ENCODE measurements around the gene CADPS2. TPM values are rescaled to one million over a fixed set of nuclear protein-coding genes. Genes with fewer than 3 reads are reported as not detected.

The CADPS2 gene
- polyA plus RNA-seq, 3 donors = not detected

DNA sequence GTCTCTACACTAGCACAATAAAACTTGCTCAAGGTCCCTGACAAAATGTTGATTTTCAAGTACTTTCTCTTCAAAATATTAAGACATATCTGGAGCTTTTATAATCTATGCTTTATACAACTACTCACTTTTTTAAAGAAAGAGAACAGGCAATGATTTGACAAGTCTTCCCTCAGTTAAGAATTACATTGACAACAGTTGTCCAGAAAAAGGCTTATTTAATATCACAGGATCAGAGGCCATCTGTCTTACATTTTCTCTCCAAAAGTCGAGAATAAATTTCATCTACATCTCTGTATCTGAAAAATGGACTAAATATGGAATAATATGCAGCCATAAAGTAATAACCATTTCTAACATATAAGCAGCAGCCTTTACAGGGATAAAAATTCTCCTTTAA, 175.3 kb downstream of the CADPS2 start:
- Mint-ChIP-seq H3K36me3 (no peaks in the 10 kb centered on the region), H3K27me3 (ENCODE audit: low read depth in 3 of 3) (no peaks in the 10 kb centered on the region), H3K4me1 (no peaks in the 10 kb centered on the region), H3K9me3 (peaks cover 0 to 2% (median 0%) of the 10 kb centered on the region in 7 donors), H3K27ac (no peak overlapping the region), H3K4me3 (no peak overlapping the region)
- intact Hi-C loops (cut with micrococcal nuclease) = no loop called here
- H3K4me3 ChIP-seq (replicated peaks in 1 of 3; ENCODE audit: low read depth in 2 of 3, low read length in 3 of 3) = no peak overlapping the region
- no peak overlapping the region for H3K27ac ChIP-seq (ENCODE audit: low read depth in 1 of 2, low read length in 2 of 2)
- H4K20me1 ChIP-seq (ENCODE audit: insufficient read depth, low read length) = no peaks in the 10 kb centered on the region
- H3K4me2 ChIP-seq (replicated peaks; ENCODE audit: extremely low read depth, low read length, poor library complexity, severe bottlenecking) = no peak overlapping the region
- no peaks in the 10 kb centered on the region for H3K79me2 ChIP-seq (ENCODE audit: insufficient read depth, low read length)
- H3K27me3 ChIP-seq (ENCODE audit: control insufficient read depth in 2 of 2, insufficient read depth in 2 of 2, low read length in 2 of 2) = no peaks in the 10 kb centered on the region
- TF ChIP-seq, protein P1, sequence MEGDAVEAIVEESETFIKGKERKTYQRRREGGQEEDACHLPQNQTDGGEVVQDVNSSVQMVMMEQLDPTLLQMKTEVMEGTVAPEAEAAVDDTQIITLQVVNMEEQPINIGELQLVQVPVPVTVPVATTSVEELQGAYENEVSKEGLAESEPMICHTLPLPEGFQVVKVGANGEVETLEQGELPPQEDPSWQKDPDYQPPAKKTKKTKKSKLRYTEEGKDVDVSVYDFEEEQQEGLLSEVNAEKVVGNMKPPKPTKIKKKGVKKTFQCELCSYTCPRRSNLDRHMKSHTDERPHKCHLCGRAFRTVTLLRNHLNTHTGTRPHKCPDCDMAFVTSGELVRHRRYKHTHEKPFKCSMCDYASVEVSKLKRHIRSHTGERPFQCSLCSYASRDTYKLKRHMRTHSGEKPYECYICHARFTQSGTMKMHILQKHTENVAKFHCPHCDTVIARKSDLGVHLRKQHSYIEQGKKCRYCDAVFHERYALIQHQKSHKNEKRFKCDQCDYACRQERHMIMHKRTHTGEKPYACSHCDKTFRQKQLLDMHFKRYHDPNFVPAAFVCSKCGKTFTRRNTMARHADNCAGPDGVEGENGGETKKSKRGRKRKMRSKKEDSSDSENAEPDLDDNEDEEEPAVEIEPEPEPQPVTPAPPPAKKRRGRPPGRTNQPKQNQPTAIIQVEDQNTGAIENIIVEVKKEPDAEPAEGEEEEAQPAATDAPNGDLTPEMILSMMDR (IDR thresholded peaks at IDR 0.05) = no peak
- no peaks in the 10 kb centered on the region for H3K9me3 ChIP-seq (replicated peaks in 1 of 2; ENCODE audit: control insufficient read depth in 1 of 2, insufficient read depth in 1 of 2, low read length in 2 of 2)
- no peak overlapping the region for H3K9ac ChIP-seq (ENCODE audit: insufficient read depth, low read length, poor library complexity, severe bottlenecking)
- DNase-seq = no peak
- H3K4me1 ChIP-seq (ENCODE audit: control insufficient read depth in 1 of 2, insufficient read depth in 2 of 2, low read length in 2 of 2) = no peaks in the 10 kb centered on the region
- H3K36me3 ChIP-seq (replicated peaks in 1 of 2; ENCODE audit: control insufficient read depth in 1 of 2, insufficient read depth in 2 of 2, low read length in 2 of 2) = no peaks in the 10 kb centered on the region
- no CpG with 5 or more reads among the region's 1 CpG for WGBS (ENCODE audit: insufficient coverage)
- H2AFZ ChIP-seq (ENCODE audit: insufficient read depth, low read depth, low read length, poor library complexity, severe bottlenecking) = no peak overlapping the region

DNA sequence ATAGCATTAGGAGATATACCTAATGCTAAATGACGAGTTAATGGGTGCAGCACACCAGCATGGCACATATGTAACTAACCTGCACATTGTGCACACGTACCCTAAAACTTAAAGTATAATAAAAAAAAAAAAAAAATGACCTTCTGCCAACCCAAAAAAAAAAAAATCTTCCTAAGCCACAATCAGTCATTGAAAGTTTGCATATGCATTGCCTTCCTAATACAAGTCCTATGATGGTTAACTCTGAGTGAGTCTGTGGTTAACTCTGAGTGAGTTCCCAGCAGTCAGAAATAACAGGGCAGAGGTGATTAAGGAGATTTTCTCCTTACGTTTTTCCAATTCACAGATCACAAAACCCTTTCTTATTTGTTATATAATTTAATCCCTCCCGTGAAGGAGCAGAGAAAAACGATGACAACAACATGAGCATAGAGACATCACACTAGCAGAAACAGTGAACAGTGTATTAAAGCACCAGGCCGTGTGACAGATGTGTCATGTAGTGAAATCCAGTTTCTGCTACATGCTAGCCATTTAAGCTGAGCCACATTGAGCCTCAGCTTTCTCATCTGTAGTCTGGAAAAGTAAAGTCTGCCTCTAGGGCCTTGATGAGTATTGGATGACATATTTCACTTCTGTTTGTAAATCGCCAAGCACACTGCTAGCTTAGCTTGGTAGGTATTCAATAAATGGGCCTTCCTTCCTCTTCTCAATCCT, 176.2 kb downstream of the CADPS2 start:
- no peak overlapping the region for H3K4me2 ChIP-seq (replicated peaks; ENCODE audit: extremely low read depth, low read length, poor library complexity, severe bottlenecking)
- no peak overlapping the region for H3K9ac ChIP-seq (ENCODE audit: insufficient read depth, low read length, poor library complexity, severe bottlenecking)
- no peaks in the 10 kb centered on the region for H3K9me3 ChIP-seq (replicated peaks in 1 of 2; ENCODE audit: control insufficient read depth in 1 of 2, insufficient read depth in 1 of 2, low read length in 2 of 2)
- no peaks in the 10 kb centered on the region for H4K20me1 ChIP-seq (ENCODE audit: insufficient read depth, low read length)
- peaks cover 0 to 2% (median 0%) of the 10 kb centered on the region in 7 donors for H3K9me3 Mint-ChIP-seq
- H2AFZ ChIP-seq (ENCODE audit: insufficient read depth, low read depth, low read length, poor library complexity, severe bottlenecking) = no peak overlapping the region
- 57% methylated on average over 1 of the region's 7 CpGs for WGBS (ENCODE audit: insufficient coverage)
- no peak for DNase-seq
- TF ChIP-seq, protein P1 (IDR thresholded peaks at IDR 0.05) = no peak
- H3K36me3 Mint-ChIP-seq = no peaks in the 10 kb centered on the region
- no peaks in the 10 kb centered on the region for H3K4me1 ChIP-seq (ENCODE audit: control insufficient read depth in 1 of 2, insufficient read depth in 2 of 2, low read length in 2 of 2)
- no peak overlapping the region for H3K4me3 ChIP-seq (replicated peaks in 1 of 3; ENCODE audit: low read depth in 2 of 3, low read length in 3 of 3)
- H3K4me1 Mint-ChIP-seq = no peaks in the 10 kb centered on the region
- no peak overlapping the region for H3K27ac ChIP-seq (ENCODE audit: low read depth in 1 of 2, low read length in 2 of 2)
- H3K27me3 ChIP-seq (ENCODE audit: control insufficient read depth in 2 of 2, insufficient read depth in 2 of 2, low read length in 2 of 2) = no peaks in the 10 kb centered on the region
- intact Hi-C loops (cut with micrococcal nuclease) = no loop called here
- H3K27ac Mint-ChIP-seq = no peak overlapping the region
- no peaks in the 10 kb centered on the region for H3K79me2 ChIP-seq (ENCODE audit: insufficient read depth, low read length)
- H3K36me3 ChIP-seq (replicated peaks in 1 of 2; ENCODE audit: control insufficient read depth in 1 of 2, insufficient read depth in 2 of 2, low read length in 2 of 2) = no peaks in the 10 kb centered on the region
- no peaks in the 10 kb centered on the region for H3K27me3 Mint-ChIP-seq (ENCODE audit: low read depth in 3 of 3)
- H3K4me3 Mint-ChIP-seq = no peak overlapping the region

Data from CD14-positive monocyte (primary cell).